ENCODE data around the gene POLR1A.

The POLR1A gene

GRCh38 chr2:85971366-85971765 is 134.3 kb downstream of the POLR1A start:
- DNase-seq, result no peak
